ENCODE results near the gene RPS21. TPM values are rescaled to one million over a fixed set of nuclear protein-coding genes. Genes with fewer than 3 reads are reported as not detected.

Gene RPS21
- total and polyA plus RNA-seq, 2 of the 13 experiments (the other 11 are each of a cell fraction or from before 2014, with no cell fraction given) = 2,647 to 11,063 TPM

- TF ChIP-seq HNF1B (CRISPR knock-in tag; IDR thresholded peaks at IDR 0.05) (no peak), ZNF431 (CRISPR knock-in tag; IDR thresholded peaks at IDR 0.05; ENCODE audit: borderline replicate concordance, low read depth) (no peak), MTA3 (CRISPR knock-in tag; IDR thresholded peaks at IDR 0.05) (no peak), AHR (CRISPR knock-in tag; IDR thresholded peaks at IDR 0.05) (peak; percentile 76; the same call in 1 of the 2 replicates), ZNF883 (CRISPR knock-in tag; IDR thresholded peaks at IDR 0.05; ENCODE audit: not compliant biosample characterization) (peak; percentile 75), DR1 (CRISPR knock-in tag; IDR thresholded peaks at IDR 0.05) (no peak; the same call in 1 of the 2 replicates), RNF2 (conservative IDR thresholded peaks at IDR 0.05; ENCODE audit: low read depth) (0 out of 2 replicates have a peak, but pooled peaks have one; percentile 21), JUN (CRISPR knock-in tag; IDR thresholded peaks at IDR 0.05) (peak; percentile 74), SRSF9 (IDR thresholded peaks at IDR 0.05; ENCODE audit: borderline replicate concordance, insufficient read depth, low read depth, low read length, poor library complexity, severe bottlenecking) (no peak), MAFK (conservative IDR thresholded peaks at IDR 0.05 in 1 of 2, IDR thresholded peaks at IDR 0.05 in 1 of 2; ENCODE audit: low read length in 2 of 2) (no peak), SRF (IDR thresholded peaks at IDR 0.05; ENCODE audit: low read depth, low read length) (no peak), ZNF33B (CRISPR knock-in tag; IDR thresholded peaks at IDR 0.05) (peak; percentile 63; the same call in 1 of the 2 replicates), HNRNPH1 (optimal IDR thresholded peaks at IDR 0.05; ENCODE audit: low read depth, low read length) (no peak)
- TF ChIP-seq, protein P1, sequence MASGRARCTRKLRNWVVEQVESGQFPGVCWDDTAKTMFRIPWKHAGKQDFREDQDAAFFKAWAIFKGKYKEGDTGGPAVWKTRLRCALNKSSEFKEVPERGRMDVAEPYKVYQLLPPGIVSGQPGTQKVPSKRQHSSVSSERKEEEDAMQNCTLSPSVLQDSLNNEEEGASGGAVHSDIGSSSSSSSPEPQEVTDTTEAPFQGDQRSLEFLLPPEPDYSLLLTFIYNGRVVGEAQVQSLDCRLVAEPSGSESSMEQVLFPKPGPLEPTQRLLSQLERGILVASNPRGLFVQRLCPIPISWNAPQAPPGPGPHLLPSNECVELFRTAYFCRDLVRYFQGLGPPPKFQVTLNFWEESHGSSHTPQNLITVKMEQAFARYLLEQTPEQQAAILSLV (CRISPR knock-in tag; IDR thresholded peaks at IDR 0.05; ENCODE audit: borderline replicate concordance) = peak; percentile 67; the same call in 1 of the 2 replicates
- TF ChIP-seq, protein P2, sequence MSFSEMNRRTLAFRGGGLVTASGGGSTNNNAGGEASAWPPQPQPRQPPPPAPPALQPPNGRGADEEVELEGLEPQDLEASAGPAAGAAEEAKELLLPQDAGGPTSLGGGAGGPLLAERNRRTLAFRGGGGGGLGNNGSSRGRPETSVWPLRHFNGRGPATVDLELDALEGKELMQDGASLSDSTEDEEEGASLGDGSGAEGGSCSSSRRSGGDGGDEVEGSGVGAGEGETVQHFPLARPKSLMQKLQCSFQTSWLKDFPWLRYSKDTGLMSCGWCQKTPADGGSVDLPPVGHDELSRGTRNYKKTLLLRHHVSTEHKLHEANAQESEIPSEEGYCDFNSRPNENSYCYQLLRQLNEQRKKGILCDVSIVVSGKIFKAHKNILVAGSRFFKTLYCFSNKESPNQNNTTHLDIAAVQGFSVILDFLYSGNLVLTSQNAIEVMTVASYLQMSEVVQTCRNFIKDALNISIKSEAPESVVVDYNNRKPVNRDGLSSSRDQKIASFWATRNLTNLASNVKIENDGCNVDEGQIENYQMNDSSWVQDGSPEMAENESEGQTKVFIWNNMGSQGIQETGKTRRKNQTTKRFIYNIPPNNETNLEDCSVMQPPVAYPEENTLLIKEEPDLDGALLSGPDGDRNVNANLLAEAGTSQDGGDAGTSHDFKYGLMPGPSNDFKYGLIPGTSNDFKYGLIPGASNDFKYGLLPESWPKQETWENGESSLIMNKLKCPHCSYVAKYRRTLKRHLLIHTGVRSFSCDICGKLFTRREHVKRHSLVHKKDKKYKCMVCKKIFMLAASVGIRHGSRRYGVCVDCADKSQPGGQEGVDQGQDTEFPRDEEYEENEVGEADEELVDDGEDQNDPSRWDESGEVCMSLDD (CRISPR knock-in tag; IDR thresholded peaks at IDR 0.05; ENCODE audit: borderline replicate concordance) = no peak
Measured at GRCh38 chr20:62405108-62405980, 18.4 kb downstream of the RPS21 start (continued).

Data from HepG2 (cell line).